ENCODE data around the gene COL4A1.

The COL4A1 gene

DNA sequence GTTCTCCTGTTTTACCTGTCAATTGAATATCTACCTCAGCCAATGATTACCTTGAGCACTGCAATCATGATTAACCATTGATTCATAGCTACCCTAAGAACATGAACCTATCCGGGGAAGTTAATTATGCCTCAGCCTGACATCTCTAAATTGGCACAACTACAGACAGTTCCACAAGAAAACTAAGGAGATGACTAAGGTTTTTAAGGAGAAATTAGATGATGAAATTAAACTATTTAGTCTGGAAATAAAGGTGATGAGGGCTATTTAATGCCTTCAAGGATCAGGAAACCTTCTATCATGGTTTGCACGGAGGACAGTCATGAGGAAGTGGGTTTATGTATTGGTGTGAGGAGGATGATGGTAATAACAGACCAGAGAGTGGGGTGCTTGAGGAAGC lies 203.4 kb downstream of the COL4A1 start:
- DNase-seq, result no peak

DNA sequence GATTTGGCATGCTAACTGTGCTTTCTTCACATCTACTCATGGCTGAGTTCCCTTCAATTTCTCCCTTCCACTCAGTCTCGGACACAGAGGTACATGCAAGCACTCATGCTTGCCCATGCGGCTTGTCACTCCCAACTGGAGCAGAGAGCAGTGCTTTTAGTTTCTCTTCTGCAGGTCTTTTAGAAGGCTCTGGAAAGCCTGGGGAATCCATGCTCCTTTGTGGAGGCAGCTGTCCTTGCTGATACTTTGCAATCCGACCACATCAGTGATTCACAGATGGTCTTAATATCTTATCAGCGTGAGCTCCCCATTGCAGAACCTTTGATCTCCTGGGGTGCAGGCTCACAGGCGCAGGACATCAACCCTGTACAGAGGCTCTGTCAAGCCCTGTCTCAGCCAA lies 203.9 kb downstream of the COL4A1 start:
- no peak for DNase-seq

DNA sequence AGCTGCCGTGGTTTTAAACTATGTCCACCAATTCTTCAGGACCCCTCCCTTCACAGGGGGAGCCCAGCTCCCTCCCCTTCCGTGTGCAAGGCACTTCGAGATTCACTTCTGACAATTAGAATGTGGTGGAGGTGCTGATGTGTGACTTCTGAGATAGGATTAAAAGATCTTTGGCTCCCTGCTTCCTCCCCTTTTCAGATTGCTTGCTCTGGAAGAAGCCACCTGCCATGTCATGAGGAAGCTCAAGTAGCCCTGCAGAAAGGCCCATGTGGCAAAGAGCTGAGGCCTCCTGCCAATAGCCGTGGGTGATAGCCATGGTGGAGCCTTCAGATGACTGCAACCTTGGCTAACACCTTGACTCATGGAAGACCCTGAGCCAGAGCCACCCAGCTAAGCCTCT lies 204.9 kb downstream of the COL4A1 start:
- no peak for DNase-seq

DNA sequence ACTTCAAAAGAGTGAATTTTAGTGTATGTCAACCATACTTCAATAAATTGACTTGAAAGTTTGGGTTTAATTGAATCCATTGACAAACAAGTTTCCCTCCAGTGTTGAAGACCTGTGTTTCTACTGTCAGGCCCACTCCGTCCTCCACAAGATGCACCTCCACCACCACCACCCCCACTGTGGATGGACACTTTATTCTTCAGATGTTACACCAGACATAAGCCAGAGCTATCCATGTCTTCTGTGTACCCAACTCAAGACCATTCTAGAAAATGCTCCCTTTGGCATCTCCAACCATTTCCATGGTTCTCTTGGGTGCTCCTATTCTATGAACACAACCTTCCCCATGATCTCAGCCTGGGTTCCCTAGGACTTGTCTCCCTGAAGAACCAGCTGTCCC lies 207.0 kb downstream of the COL4A1 start:
- DNase-seq, result no peak

Measured in KG1 (cell line).